Endothelial cell of umbilical vein (primary cell): Measurements from ENCODE around the gene ZNF264. TPM values are rescaled to one million over a fixed set of nuclear protein-coding genes. Genes with fewer than 3 reads are reported as not detected.

Experiments
- BruUV-seq: library from RNA; stranded (reverse); fragments of 400-500 nt; replicated peaks from 2 replicates; lab custom pipeline; 2021; lab: Mats Ljungman, UMichigan
- CTCF ChIA-PET: fragments of 300-600, 350-600 bp; sonication (Branson Sonifier 250); formaldehyde crosslinking; loops from one replicate; lab custom pipeline; 2021; ENCODE audit warnings: antibody characterized with exemption, inconsistent platforms; lab: Charles Lee
- POLR2A ChIA-PET: fragments of 300-600, 350-600 bp; sonication (Branson Sonifier 250); formaldehyde crosslinking; loops from one replicate; lab custom pipeline; 2021; ENCODE audit warnings: antibody characterized with exemption, inconsistent platforms; lab: Charles Lee
- DNase-seq: peaks from one replicate; pipeline ENCODE4 v3.0.0-alpha.2; 2011; ENCODE audit warnings: low read depth, low spot score
- FAIRE-seq: peaks from 2 replicates; lab custom pipeline; 2011; peaks lifted over from hg19 to GRCh38; lab: Jason Lieb, UNC
- H2AFZ ChIP-seq: 2 replicates; pipeline ENCODE4 v1.6.0; 2012; ENCODE audit warnings: low read depth, low read length, control low read depth, inconsistent platforms
- H3K27ac ChIP-seq: 2 replicates; pipeline ENCODE4 v1.5.1; 2011; ENCODE audit warnings: low read depth, mild to moderate bottlenecking, control low read depth, low read length, moderate library complexity; ENCODE audit not compliant: insufficient read depth
- H3K27me3 ChIP-seq, 2 experiments: 2 replicates each; pipeline versions ENCODE4 v1.6.0 to v1.6.1; 2011; ENCODE audit warnings: low read length in 2 of 2, mixed read lengths in 1 of 2; ENCODE audit not compliant: control insufficient read depth in 2 of 2, insufficient read depth in 2 of 2
- H3K36me3 ChIP-seq, 2 experiments: 2 replicates in 1 of 2; 3 replicates in 1 of 2; pipeline ENCODE4 v1.5.1; 2011; ENCODE audit warnings: low read length in 2 of 2, mild to moderate bottlenecking in 1 of 2, moderate library complexity in 1 of 2; ENCODE audit not compliant: control insufficient read depth in 2 of 2, insufficient read depth in 2 of 2; ENCODE audit errors: extremely low read depth in 1 of 2
- H3K4me1 ChIP-seq: 3 replicates; pipeline ENCODE4 v1.5.1; 2011; ENCODE audit warnings: mild to moderate bottlenecking, low read length; ENCODE audit not compliant: control insufficient read depth, insufficient read depth; ENCODE audit errors: extremely low read depth
- H3K4me2 ChIP-seq: 2 replicates; pipeline ENCODE4 v1.6.1; 2011; ENCODE audit warnings: low read length, control low read depth, mixed read lengths; ENCODE audit not compliant: insufficient read depth
- H3K4me3 ChIP-seq, 3 experiments: fragments of 200-600 bp in 1 of 3; sonication (generic), shearing (Covaris generic) in 1 of 3; replicated peaks in 1 of 3; 2 replicates each; pipeline ENCODE4 v1.5.1; 2011 to 2016; ENCODE audit warnings: control low read depth in 3 of 3, low read length in 3 of 3, mild to moderate bottlenecking in 2 of 3, inconsistent platforms in 1 of 3, low read depth in 1 of 3, moderate library complexity in 1 of 3; ENCODE audit not compliant: insufficient read depth in 1 of 3
- H3K79me2 ChIP-seq: 2 replicates; pipeline ENCODE4 v1.6.0; 2012; ENCODE audit warnings: low read length, inconsistent platforms; ENCODE audit not compliant: control insufficient read depth, insufficient read depth
- H3K9ac ChIP-seq: replicated peaks from 2 replicates; pipeline ENCODE3; 2011; ENCODE audit warnings: low read length, control low read depth; ENCODE audit not compliant: insufficient read depth; ENCODE audit errors: extremely low read depth
- H3K9me1 ChIP-seq: replicated peaks from 3 replicates; pipeline ENCODE4 v1.6.0; 2011; ENCODE audit warnings: mild to moderate bottlenecking, low read length; ENCODE audit not compliant: control insufficient read depth, insufficient read depth; ENCODE audit errors: extremely low read depth
- H3K9me3 ChIP-seq: replicated peaks from 2 replicates; pipeline ENCODE4 v1.5.1; 2012; ENCODE audit warnings: low read length, inconsistent platforms; ENCODE audit not compliant: control insufficient read depth, insufficient read depth
- H4K20me1 ChIP-seq: replicated peaks from 2 replicates; pipeline ENCODE3; 2011; ENCODE audit warnings: mild to moderate bottlenecking, low read length; ENCODE audit not compliant: control insufficient read depth, insufficient read depth; ENCODE audit errors: extremely low read depth
- CTCF ChIP-seq, 2 donors: IDR thresholded peaks; 1 replicate in 1 of 2; 2 replicates in 1 of 2; pipeline ENCODE4 v1.5.1; 2011; ENCODE audit warnings: low read length in 2 of 2, mild to moderate bottlenecking in 2 of 2, moderate library complexity in 2 of 2, control low read depth in 1 of 2, inconsistent platforms in 1 of 2, low read depth in 1 of 2; ENCODE audit not compliant: insufficient read depth in 1 of 2; ENCODE audit errors: extremely low read depth in 1 of 2
- EZH2 ChIP-seq: IDR thresholded peaks from 2 replicates; pipeline ENCODE4 v1.6.1; 2012; ENCODE audit warnings: borderline replicate concordance, low read depth, mild to moderate bottlenecking, moderate library complexity, low read length, inconsistent platforms; ENCODE audit not compliant: severe bottlenecking
- FOS ChIP-seq: IDR thresholded peaks from 2 replicates; pipeline ENCODE4 v1.6.1; 2011; ENCODE audit warnings: mild to moderate bottlenecking, low read length, moderate library complexity, borderline replicate concordance; ENCODE audit not compliant: insufficient read depth
- GATA2 ChIP-seq: IDR thresholded peaks from 2 replicates; pipeline ENCODE4 v1.7.0; 2011; ENCODE audit warnings: low read depth, mild to moderate bottlenecking, moderate library complexity, mixed read lengths, low read length; ENCODE audit not compliant: insufficient read length, insufficient read depth
- JUN ChIP-seq: IDR thresholded peaks from 2 replicates; pipeline ENCODE4 v1.6.1; 2011; ENCODE audit warnings: borderline replicate concordance, low read depth; ENCODE audit not compliant: insufficient read length, insufficient read depth
- MYC ChIP-seq: IDR thresholded peaks from one replicate; pipeline ENCODE4 v1.6.1; 2011; ENCODE audit warnings: mild to moderate bottlenecking, low read depth, low read length
- POLR2A ChIP-seq: IDR thresholded peaks from 2 replicates; pipeline ENCODE4 v1.6.1; 2012; ENCODE audit warnings: low read depth, mild to moderate bottlenecking, control low read depth, low read length
- POLR2AphosphoS5 ChIP-seq: IDR thresholded peaks from 2 replicates; pipeline ENCODE4 v1.6.1; 2012; ENCODE audit warnings: low read depth, mild to moderate bottlenecking, control low read depth, low read length, moderate library complexity; ENCODE audit not compliant: insufficient read depth
- dilution Hi-C: fragments of 300-500 bp; cut with MboI; formaldehyde crosslinking; loops from one replicate; pipeline ENCODE4 v1.15.0; 2019; ENCODE audit warnings: low sequenced_read_pairs; ENCODE audit not compliant: extremely low pct_ligation_motif_present
- intact Hi-C: fragments of 100-400 bp; cut with micrococcal nuclease; formaldehyde crosslinking; loops from one replicate; pipeline ENCODE4 v1.10.0; 2022
- polyA plus RNA-seq, 4 experiments: library from polyadenylated mRNA; depleted of rRNA in 3 of 4; stranded (reverse) in 3 of 4; unstranded in 1 of 4; fragments of >200 nt; gene quantifications; 2 replicates each; pipeline versions ENCODE4 v1.2.1 to v1.2.3, GENCODE V29; 2011 to 2012; ENCODE audit warnings: missing spikeins in 1 of 4
- total RNA-seq: library from RNA; stranded (reverse); gene quantifications from 2 replicates; pipeline ENCODE4 v1.2.3, GENCODE V29; 2021
- TF ChIP-seq, protein P1 (sequence below): IDR thresholded peaks from 2 replicates; pipeline ENCODE4 v1.6.1; 2011; ENCODE audit not compliant: insufficient read depth, insufficient read length

ZNF264 gene
- total and polyA plus RNA-seq, 2 donors (not counting 3 experiments of a cell fraction or from before 2014, with no cell fraction given): 4.4 to 20.5 TPM

- Histone ChIP-seq H3K9me1 (no peaks in the 10 kb centered on the region), H2AFZ (no peak overlapping the region), H4K20me1 (no peaks in the 10 kb centered on the region), H3K36me3 (peaks cover 7 to 24% of the 10 kb centered on the region in 2 experiments), H3K27me3 (no peaks in the 10 kb centered on the region), H3K9ac (no peak overlapping the region), H3K9me3 (no peaks in the 10 kb centered on the region), H3K79me2 (peaks cover 30% of the 10 kb centered on the region), H3K4me3 (no peak overlapping the region), H3K4me1 (peaks cover 6% of the 10 kb centered on the region), H3K4me2 (no peak overlapping the region), H3K27ac (no peak overlapping the region)
- ChIA-PET CTCF (no interaction called here), POLR2A (no interaction called here)
- TF ChIP-seq, protein P1, sequence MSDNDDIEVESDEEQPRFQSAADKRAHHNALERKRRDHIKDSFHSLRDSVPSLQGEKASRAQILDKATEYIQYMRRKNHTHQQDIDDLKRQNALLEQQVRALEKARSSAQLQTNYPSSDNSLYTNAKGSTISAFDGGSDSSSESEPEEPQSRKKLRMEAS: no peak
- no peak for TF ChIP-seq GATA2
- TF ChIP-seq EZH2: no peak
- TF ChIP-seq JUN: no peak
- TF ChIP-seq POLR2A: no peak
- no peak for TF ChIP-seq MYC
- TF ChIP-seq FOS: no peak
- no peak for TF ChIP-seq POLR2AphosphoS5
- no peak for TF ChIP-seq CTCF (IDR thresholded peaks at IDR 0.05; ENCODE audit: extremely low read depth in 1 of 2, insufficient read depth in 1 of 2, low read depth in 1 of 2, low read length in 2 of 2)
- intact Hi-C loops: loop anchor here (5.0 kb wide), 1 partner anchor 108 kb away; the partner anchor contains the start of gene ZNF304
- dilution Hi-C loops: no loop called here
- DNase-seq (no peak), FAIRE-seq (no peak)
- no TSS peak for BruUV-seq
These were observed 53.2 kb downstream of the ZNF264 start for GRCh38 chr19:57244513-57244912.
